Measurements from ENCODE around the gene STC2.

DNA sequence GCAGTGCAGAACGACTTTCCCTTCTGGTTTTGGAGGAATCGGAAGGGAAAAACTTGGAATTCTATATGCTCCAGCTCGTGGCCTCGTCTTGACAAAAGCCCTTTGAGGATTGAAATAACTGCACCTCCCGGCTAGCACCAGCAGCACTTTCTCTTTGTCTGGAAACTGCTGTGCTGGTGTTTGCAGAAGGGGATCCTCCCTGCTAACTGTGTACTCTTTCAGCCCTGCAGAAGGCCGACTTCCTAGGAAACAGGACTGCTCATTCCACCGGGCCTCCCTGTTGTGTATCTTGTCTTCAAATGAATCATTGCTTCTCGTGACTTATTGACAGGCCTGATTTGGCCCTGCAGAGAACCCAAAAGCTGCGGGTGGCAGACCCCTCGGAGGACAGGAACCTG lies 23.6 kb downstream of the STC2 start:
- TF ChIP-seq, protein P1, sequence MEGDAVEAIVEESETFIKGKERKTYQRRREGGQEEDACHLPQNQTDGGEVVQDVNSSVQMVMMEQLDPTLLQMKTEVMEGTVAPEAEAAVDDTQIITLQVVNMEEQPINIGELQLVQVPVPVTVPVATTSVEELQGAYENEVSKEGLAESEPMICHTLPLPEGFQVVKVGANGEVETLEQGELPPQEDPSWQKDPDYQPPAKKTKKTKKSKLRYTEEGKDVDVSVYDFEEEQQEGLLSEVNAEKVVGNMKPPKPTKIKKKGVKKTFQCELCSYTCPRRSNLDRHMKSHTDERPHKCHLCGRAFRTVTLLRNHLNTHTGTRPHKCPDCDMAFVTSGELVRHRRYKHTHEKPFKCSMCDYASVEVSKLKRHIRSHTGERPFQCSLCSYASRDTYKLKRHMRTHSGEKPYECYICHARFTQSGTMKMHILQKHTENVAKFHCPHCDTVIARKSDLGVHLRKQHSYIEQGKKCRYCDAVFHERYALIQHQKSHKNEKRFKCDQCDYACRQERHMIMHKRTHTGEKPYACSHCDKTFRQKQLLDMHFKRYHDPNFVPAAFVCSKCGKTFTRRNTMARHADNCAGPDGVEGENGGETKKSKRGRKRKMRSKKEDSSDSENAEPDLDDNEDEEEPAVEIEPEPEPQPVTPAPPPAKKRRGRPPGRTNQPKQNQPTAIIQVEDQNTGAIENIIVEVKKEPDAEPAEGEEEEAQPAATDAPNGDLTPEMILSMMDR (IDR thresholded peaks at IDR 0.05; ENCODE audit: poor library complexity): no peak
- TF ChIP-seq EZH2 (IDR thresholded peaks at IDR 0.05; ENCODE audit: borderline replicate concordance): no peak
- no peak for TF ChIP-seq EZH2phosphoT487 (IDR thresholded peaks at IDR 0.05; ENCODE audit: low read depth, severe bottlenecking, unreplicated experiment)

Measured in hepatocyte (in vitro differentiated cells).